ENCODE results near the gene PCNX2. TPM values are rescaled to one million over a fixed set of nuclear protein-coding genes. Genes with fewer than 3 reads are reported as not detected.

The PCNX2 gene
- total and polyA plus RNA-seq, 2 experiments from 2014 or later: 3.9 to 11.0 TPM

DNA sequence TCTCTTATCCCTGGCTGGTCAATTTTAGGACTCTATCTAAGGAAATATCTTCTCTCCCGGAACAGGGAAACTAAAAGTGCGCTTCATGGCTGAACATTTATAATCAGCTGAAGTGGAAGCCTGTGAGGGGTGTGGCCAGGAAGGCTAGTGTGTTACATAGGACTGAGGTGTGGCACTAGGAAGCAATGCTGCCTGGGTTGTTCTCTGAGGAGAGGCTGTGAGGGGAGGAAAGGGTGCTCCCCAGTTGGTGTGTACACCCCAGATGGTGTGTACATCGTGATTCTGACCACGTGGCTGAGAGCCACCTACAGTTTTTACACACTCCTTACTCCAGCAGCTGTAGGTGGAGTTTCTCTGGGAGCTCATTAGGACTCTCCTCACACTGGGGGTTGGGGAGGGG lies 328.9 kb downstream of the PCNX2 start:
- TF ChIP-seq, protein P1, sequence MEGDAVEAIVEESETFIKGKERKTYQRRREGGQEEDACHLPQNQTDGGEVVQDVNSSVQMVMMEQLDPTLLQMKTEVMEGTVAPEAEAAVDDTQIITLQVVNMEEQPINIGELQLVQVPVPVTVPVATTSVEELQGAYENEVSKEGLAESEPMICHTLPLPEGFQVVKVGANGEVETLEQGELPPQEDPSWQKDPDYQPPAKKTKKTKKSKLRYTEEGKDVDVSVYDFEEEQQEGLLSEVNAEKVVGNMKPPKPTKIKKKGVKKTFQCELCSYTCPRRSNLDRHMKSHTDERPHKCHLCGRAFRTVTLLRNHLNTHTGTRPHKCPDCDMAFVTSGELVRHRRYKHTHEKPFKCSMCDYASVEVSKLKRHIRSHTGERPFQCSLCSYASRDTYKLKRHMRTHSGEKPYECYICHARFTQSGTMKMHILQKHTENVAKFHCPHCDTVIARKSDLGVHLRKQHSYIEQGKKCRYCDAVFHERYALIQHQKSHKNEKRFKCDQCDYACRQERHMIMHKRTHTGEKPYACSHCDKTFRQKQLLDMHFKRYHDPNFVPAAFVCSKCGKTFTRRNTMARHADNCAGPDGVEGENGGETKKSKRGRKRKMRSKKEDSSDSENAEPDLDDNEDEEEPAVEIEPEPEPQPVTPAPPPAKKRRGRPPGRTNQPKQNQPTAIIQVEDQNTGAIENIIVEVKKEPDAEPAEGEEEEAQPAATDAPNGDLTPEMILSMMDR (IDR thresholded peaks at IDR 0.05; ENCODE audit: poor library complexity): no peak
- DNase-seq (ENCODE audit: low spot score): peak; percentile 28
- H3K79me2 ChIP-seq: peaks cover 7% of the 10 kb centered on the region
- WGBS (ENCODE audit: low lambda C conversion rate, missing lambda C conversion rate): 61% methylated on average over 4 of the region's 4 CpGs
- no peaks in the 10 kb centered on the region for H3K9me2 ChIP-seq (replicated peaks; ENCODE audit: insufficient read depth)
- H2AFZ ChIP-seq: no peak overlapping the region
- H3K4me3 ChIP-seq: no peak overlapping the region
- no peak overlapping the region for H3K27ac ChIP-seq
- no peaks in the 10 kb centered on the region for H3K27me3 ChIP-seq
- no peaks in the 10 kb centered on the region for H4K20me1 ChIP-seq (ENCODE audit: insufficient read depth, poor library complexity, severe bottlenecking)
- peak overlapping the region; percentile 4 for H3K4me2 ChIP-seq
- peaks cover 32% of the 10 kb centered on the region for H3K4me1 ChIP-seq (ENCODE audit: insufficient read depth)
- H3K36me3 ChIP-seq (replicated peaks; ENCODE audit: insufficient read depth, low read depth): no peaks in the 10 kb centered on the region
- no peaks in the 10 kb centered on the region for H3K9me3 ChIP-seq (ENCODE audit: low read depth)

GRCh38 chr1:232965912-232966217 lies 329.7 kb downstream of the PCNX2 start:
- H3K9me3 ChIP-seq (ENCODE audit: low read depth): no peaks in the 10 kb centered on the region

GRCh38 chr1:232965124-232965911 lies 330.2 kb downstream of the PCNX2 start:
- Histone ChIP-seq H3K9me2 (replicated peaks; ENCODE audit: insufficient read depth) (no peaks in the 10 kb centered on the region), H3K27me3 (no peaks in the 10 kb centered on the region), H2AFZ (no peak overlapping the region), H3K27ac (no peak overlapping the region), H3K4me3 (no peak overlapping the region), H3K4me1 (ENCODE audit: insufficient read depth) (peaks cover 32% of the 10 kb centered on the region), H3K36me3 (replicated peaks; ENCODE audit: insufficient read depth, low read depth) (no peaks in the 10 kb centered on the region), H3K9me3 (ENCODE audit: low read depth) (no peaks in the 10 kb centered on the region), H4K20me1 (ENCODE audit: insufficient read depth, poor library complexity, severe bottlenecking) (no peaks in the 10 kb centered on the region), H3K79me2 (peaks cover 7% of the 10 kb centered on the region), H3K4me2 (no peak overlapping the region)
- WGBS (ENCODE audit: low lambda C conversion rate, missing lambda C conversion rate): 71% methylated on average over 10 of the region's 10 CpGs
- DNase-seq (ENCODE audit: low spot score): no peak
- TF ChIP-seq, protein P1 (IDR thresholded peaks at IDR 0.05; ENCODE audit: poor library complexity): no peak
- TF ChIP-seq EZH2 (IDR thresholded peaks at IDR 0.05; ENCODE audit: borderline replicate concordance) (no peak), EZH2phosphoT487 (IDR thresholded peaks at IDR 0.05; ENCODE audit: low read depth, severe bottlenecking, unreplicated experiment) (no peak)

More at GRCh38 chr1:232965912-232966217, 329.7 kb downstream of the PCNX2 start:
- no peak for DNase-seq (ENCODE audit: low spot score)
- Histone ChIP-seq H3K4me1 (ENCODE audit: insufficient read depth) (peaks cover 32% of the 10 kb centered on the region), H2AFZ (no peak overlapping the region), H3K27me3 (no peaks in the 10 kb centered on the region), H3K9me2 (replicated peaks; ENCODE audit: insufficient read depth) (no peaks in the 10 kb centered on the region), H3K4me3 (no peak overlapping the region), H3K36me3 (replicated peaks; ENCODE audit: insufficient read depth, low read depth) (no peaks in the 10 kb centered on the region), H3K4me2 (peak overlapping the region; percentile 4), H3K79me2 (peaks cover 7% of the 10 kb centered on the region), H4K20me1 (ENCODE audit: insufficient read depth, poor library complexity, severe bottlenecking) (no peaks in the 10 kb centered on the region), H3K27ac (no peak overlapping the region)
- 54% methylated on average over 6 of the region's 6 CpGs for WGBS (ENCODE audit: low lambda C conversion rate, missing lambda C conversion rate)
- no peak for TF ChIP-seq EZH2 (IDR thresholded peaks at IDR 0.05; ENCODE audit: borderline replicate concordance)
- no peak for TF ChIP-seq EZH2phosphoT487 (IDR thresholded peaks at IDR 0.05; ENCODE audit: low read depth, severe bottlenecking, unreplicated experiment)
- TF ChIP-seq, protein P1 (IDR thresholded peaks at IDR 0.05; ENCODE audit: poor library complexity): no peak

All from hepatocyte (in vitro differentiated cells).